ENCODE data around the gene SPRED2.

Gene SPRED2

DNA sequence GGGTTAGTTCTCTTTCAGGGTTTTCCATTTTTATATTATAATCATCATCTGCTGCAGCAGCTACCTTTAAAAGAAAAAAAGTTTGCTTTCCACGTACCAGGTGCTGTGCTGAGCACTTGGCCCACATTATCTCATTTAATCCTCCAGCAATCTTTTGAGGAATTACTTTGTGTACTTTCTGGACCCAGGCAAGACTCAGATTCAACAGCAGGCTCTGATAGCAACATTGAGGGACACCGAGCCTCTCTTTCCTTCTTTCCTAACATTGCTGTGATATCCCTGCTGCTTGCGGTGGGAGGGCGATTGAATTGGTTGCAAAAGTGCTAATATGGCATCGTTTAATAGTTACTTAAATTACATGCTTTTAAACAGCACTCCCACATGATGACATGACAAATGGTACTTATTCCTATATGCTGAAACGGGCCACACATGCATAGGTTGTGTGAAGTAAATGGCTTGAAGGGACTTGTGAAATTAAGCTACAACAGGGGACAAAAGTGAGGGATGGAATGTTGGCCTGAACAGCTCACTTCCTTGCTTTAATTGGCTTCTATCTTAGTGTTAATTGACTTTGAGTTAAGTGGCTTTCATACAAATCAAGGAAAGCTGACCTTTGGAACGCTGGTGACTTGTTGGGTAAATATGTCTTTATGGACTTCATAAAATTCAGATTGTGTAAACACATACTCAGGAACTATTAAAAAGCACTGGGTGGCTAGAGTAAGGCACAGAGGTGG, 21.2 kb downstream of the SPRED2 start:
- no peak for DNase-seq

GRCh38 chr2:65409045-65409444, 23.4 kb downstream of the SPRED2 start:
- DNase-seq, result no peak

GRCh38 chr2:65407240-65407639, 25.2 kb downstream of the SPRED2 start:
- no peak for DNase-seq

DNA sequence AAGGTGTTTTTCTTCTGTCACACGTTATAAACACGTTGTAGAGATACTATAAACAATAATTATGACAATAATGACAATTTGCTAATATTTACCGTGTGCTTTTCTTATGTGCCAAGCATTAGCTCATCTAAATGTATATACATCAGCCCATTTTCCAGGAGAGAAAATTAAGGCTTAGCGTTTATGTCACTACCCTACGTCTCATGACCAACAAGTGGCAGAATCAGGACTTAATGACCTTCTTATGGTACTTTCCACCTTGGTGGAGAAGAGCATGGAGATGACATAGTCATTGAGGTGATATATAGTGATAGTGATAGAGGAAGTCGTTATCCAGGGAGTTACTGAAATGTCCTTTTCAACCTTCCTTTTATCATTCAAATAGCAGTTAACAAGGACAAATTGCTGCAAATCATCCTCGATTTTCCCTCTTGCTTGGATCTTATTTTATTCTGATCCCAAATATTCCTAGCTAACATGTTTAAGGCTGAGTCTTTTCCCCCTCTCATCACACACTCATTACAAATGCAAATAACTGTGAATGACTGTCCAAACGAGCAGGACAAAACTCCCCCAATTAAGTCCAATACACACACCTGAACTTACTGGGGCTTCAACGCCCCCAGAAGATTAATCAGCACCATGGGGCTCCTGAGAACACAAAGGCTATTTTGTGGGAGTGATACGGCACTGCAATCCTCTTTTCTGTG, 27.3 kb downstream of the SPRED2 start:
- no peak for DNase-seq

- no peak for DNase-seq
Observed at GRCh38 chr2:65403529-65403915, 28.9 kb downstream of the SPRED2 start.

DNA sequence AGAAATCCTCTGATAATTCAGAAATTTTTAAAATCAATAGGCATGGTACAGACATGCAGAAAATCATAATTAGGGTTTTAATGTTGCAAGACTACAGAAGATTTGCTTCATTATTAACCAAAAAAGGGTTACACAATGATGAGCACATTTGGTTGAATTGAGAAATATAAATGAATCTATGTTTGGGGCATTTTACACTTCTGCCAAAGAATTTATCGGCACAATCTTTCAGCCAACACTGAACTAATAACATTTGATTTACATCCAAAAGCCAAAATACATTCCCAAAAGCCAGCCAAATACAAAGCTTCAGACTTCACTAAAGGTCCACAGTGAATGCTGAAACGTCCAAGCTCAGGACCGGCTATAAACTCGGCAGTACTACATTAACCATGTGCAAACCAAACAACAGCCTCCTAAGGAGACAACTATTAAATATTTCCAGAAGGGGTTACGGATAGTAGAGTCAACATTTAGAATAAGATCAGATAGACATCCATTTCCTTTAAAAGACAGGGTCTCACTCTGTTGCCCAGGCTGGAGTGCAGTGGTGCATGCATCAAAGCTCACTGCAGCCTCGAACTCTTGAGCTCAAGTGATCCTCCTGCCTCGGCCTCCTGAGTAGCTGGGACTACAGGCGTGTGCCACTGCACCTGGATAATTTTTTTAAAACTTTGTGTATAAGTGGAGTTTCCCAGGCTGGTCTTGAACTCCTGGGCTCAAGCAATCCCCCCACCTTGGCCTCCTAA, 29.4 kb downstream of the SPRED2 start:
- no peak for DNase-seq

- no peak for DNase-seq
Observed at GRCh38 chr2:65402323-65402722, 30.1 kb downstream of the SPRED2 start.

GRCh38 chr2:65397122-65397521, 35.3 kb downstream of the SPRED2 start:
- DNase-seq, result no peak

DNA sequence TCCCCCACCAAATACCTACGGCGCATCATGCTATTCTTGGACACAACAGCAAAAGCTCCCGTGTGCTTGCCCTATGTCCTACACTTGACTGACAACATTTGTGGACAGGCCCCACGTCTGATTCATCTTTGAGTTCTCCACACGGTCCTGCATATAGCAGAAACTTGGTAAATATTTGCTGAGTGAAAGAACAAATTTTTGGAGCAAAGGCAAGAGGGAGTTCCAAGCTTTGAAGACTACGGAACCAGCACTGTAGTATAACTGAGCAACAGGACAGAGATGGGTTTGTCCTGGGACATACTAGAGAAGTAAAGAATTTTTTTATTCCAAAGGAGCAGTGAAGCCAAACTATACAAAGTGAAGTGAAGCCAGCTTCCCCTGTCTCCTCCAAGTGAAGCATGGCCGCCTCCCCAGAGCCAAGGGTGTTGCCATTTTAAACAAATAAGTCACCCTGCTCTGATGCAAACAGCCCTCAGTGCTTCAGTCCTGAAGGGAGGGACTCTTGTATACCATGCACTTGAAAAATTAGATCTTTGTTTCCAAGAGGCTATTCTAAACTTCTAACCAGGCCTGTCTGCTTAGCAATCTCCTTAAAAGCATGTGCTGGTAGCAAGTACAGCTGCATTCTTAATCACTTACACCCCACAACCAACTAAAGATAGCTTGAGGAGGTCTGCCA, 35.9 kb downstream of the SPRED2 start:
- no peak for DNase-seq

DNA sequence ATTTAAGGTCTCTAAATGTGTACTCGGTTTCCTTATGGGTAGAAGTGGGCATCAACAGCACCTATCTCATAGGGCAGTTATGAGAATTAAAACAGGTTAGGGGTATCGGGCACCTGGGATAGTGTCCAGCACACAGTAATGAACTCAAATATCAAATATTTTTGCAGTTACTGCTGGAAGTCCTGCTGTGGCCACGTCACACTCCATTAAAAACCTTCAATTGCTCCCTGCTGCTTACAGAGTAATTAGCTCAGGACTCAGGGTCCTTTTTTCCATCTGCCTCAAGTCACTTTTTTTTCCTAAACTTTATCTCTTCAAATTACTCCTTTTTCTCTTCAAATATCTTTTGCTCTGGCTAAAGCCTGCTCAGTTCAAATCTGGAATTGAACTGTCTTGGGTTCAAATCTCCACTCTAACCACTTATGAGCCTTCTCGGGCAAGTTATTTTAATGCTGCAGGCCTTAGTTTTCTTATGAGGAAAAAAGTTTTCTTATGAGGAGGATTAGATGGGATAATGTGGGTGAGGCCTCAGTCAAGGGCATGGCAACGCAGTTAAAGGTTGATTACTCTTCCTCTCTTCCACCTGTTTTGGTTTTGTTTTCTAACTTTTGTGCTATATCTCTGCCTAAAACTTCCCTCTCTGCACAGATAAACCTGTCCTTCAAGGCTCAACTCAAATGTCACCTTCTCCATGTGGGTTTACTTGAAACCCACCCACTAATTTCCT, 36.6 kb downstream of the SPRED2 start:
- DNase-seq, result no peak

- no peak for DNase-seq
Observed at GRCh38 chr2:65393743-65394422, 38.5 kb downstream of the SPRED2 start.

DNA sequence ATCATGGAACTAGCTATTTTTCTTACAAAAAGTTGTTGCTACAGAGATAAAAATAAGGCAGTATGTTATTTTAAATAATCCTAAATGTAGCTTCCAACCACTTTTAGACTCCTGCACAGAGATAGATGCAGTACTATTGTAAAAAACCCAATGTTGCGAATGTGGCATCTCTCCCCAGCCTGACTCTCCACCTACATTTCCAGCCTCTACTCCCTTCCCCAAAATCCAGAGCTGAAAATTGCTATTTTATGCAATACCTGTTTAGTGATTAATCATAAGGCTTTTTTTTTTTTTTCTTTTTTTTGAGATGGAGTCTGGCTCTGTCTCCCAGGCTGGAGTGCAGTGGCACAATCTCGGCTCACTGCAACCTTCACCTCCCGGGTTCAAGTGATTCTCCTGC, 39.4 kb downstream of the SPRED2 start:
- DNase-seq, result no peak

DNA sequence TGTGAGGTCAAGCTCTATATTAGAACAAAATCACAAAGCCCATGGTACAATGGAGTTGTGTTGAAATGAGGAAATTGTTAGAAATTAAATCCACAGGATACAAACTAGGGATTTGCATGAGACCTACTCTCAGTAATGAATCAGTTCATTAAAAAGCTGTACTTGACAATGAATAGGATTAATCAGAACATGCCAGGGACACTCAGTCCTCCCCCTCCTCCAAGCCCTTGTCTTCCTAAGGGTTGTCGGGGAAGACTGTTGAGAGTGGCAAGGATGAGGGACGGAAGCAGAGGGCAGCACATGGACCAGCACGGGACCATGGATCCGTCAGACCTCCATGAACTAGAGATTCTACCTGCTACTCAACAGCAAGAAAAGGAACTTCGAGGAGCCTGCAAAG, 39.8 kb downstream of the SPRED2 start:
- DNase-seq, result peak; percentile 5

GRCh38 chr2:65390134-65390533, 42.3 kb downstream of the SPRED2 start:
- no peak for DNase-seq

GRCh38 chr2:65389476-65389875, 42.9 kb downstream of the SPRED2 start:
- DNase-seq, result no peak

DNA sequence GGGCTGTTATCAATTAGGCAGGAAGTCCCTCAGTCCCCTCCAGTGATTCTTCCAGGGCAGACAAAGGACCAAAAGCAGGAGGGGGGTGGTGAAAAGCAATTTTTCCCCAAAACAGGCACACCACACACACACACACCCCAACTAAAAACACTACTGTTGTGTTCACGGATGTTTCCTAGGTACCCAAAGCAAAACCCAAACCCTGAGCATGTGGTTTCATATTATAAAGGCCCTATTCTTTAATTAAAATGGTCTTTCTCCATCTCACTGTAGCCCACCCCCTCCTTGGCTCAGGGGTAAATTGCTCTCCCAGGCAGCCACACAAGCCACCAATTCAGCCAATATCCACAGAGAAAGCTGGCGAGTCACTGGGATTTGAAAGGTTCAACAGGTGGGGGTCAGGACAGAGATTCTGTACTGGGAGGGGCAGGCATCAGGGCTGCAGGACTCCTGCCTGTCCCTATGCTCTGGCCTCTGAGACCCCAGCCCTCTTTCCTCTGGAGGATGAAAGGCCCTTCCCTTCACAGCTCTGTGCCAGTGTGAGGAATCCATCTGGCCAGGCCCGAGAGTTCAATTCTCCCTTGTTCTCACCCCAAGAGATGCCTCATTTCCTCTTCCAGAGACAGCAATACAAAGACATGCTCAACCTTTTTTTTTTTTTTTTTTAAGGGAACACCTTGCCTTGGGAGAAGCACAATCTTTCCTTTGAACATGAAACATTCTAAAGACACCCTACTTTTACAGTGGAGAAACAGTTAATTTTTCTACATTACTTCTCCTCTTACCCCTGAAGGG, 43.6 kb downstream of the SPRED2 start:
- no peak for DNase-seq

GRCh38 chr2:65388051-65388531, 44.3 kb downstream of the SPRED2 start:
- no peak for DNase-seq

DNA sequence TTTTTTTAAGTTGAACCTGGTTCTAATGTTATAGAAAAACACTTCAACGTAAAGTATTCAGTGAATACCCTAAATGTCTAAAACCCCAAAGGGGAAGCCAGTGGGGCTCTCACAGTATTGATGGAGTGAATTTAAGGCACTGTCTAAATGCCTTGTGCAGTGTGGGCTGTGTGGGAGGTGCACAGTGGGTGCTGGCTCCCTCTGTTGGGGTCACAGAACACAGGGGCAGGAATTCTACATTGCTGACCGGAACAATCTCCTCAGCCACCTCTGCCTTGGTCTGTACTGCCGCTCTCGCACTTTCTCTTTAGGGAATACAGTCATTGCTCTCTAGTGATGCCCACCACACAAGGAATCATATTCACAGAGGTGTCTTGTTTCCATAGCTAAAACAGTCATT, 45.4 kb downstream of the SPRED2 start:
- DNase-seq, result no peak

GRCh38 chr2:65386344-65386743, 46.1 kb downstream of the SPRED2 start:
- no peak for DNase-seq

DNA sequence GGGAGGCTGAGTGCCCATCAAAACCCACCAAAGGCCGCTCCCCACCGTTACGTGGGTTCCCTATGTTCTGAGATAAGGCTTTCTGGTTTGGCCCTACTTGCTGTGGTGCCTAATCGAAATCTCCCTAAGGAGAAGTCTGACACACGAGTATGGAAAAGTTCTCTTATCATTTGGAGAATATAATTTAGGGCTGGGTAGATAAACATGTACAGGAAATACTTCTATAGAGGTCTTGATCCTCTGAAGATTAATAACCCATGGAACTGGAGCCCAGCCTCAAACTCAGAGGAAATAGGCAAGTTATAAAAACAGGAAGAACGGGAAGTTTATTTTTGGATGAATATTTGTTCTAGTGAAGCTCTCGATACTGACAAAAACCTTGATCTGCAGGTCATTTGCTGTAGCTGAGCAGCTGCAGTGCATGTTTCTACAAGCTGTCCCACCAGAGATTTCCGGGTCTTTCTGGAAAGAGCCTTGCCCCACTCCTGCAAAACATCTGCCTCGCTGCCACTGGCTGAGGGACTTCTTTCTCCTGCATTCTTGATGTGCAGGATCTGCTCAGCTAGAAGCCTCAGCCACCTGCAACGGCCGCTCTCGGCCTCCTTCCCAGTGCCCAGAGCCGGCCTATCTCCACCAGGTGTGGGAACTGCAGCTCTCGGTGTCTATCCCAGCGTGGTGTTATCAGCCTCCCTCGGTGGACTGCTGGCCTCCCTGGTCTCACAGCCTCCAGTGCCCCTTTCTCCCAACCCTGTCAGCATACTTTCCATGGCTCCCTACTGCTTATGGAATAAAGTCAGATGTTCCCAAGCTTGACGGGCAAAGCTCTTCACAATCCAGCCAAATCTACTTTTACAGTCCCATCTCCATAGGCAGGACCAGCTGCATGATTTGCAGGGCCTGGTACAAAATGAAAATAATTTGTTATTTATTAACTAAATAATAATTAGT, 48.6 kb downstream of the SPRED2 start:
- no peak for DNase-seq

All from midbrain (tissue), 1 donor.